GM12873 (cell line): ENCODE measurements around the gene CEP128.

Experiments used
- CTCF ChIP-seq: IDR thresholded peaks from 2 replicates; pipeline ENCODE4 v1.5.1; 2012; ENCODE audit warnings: low read depth, mild to moderate bottlenecking, moderate library complexity, low read length, control low read depth; ENCODE audit not compliant: insufficient read depth; ENCODE audit errors: missing control alignments

Gene CEP128

GRCh38 chr14:80850197-80850814, 91.2 kb downstream of the CEP128 start:
- peak; percentile 40 for TF ChIP-seq CTCF

- TF ChIP-seq CTCF: no peak
Measured at GRCh38 chr14:80847070-80847469, 94.5 kb downstream of the CEP128 start.

- no peak for TF ChIP-seq CTCF
Measured at GRCh38 chr14:80845856-80846255, 95.7 kb downstream of the CEP128 start.

GRCh38 chr14:80844872-80845271, 96.7 kb downstream of the CEP128 start:
- no peak for TF ChIP-seq CTCF

- no peak for TF ChIP-seq CTCF
Measured at GRCh38 chr14:80839743-80840142, 101.8 kb downstream of the CEP128 start.

- no peak for TF ChIP-seq CTCF
Measured at GRCh38 chr14:80809663-80810062, 131.9 kb downstream of the CEP128 start.

GRCh38 chr14:80805136-80805535, 136.4 kb downstream of the CEP128 start:
- no peak for TF ChIP-seq CTCF
